GM12892 (cell line): ENCODE data around the gene ECE1.

Source experiments
- DNase-seq: peaks from one replicate; pipeline ENCODE4 v3.0.0; 2011; ENCODE audit not compliant: insufficient read length
- FAIRE-seq: peaks from 2 replicates; lab custom pipeline; 2011; peaks lifted over from hg19 to GRCh38; lab: Jason Lieb, UNC
- POLR2A ChIP-seq: IDR thresholded peaks from 2 replicates; pipeline ENCODE4 v1.6.1; 2011; ENCODE audit warnings: low read depth, low read length, control low read depth
- POLR2AphosphoS5 ChIP-seq: IDR thresholded peaks from 2 replicates; pipeline ENCODE4 v1.6.1; 2011; ENCODE audit warnings: low read depth, low read length, control low read depth
- TAF1 ChIP-seq: IDR thresholded peaks from 2 replicates; pipeline ENCODE4 v1.6.1; 2011; ENCODE audit warnings: low read depth, mild to moderate bottlenecking, control low read depth, low read length, borderline replicate concordance

The ECE1 gene

GRCh38 chr1:21247892-21248715 lies 42.2 kb downstream of the ECE1 start:
- FAIRE-seq (no peak), DNase-seq (no peak)
- TF ChIP-seq POLR2AphosphoS5, result no peak
- TF ChIP-seq TAF1, result no peak
- no peak for TF ChIP-seq POLR2A

- no peak for TF ChIP-seq POLR2A
- no peak for TF ChIP-seq TAF1
- DNase-seq, result no peak
- no peak for FAIRE-seq
These were observed 43.2 kb downstream of the ECE1 start for GRCh38 chr1:21246905-21247642.

GRCh38 chr1:21245688-21246229 lies 44.5 kb downstream of the ECE1 start:
- DNase-seq, result no peak
- TF ChIP-seq TAF1, result no peak
- TF ChIP-seq POLR2AphosphoS5, result no peak
- no peak for TF ChIP-seq POLR2A
- no peak for FAIRE-seq

GRCh38 chr1:21244986-21245687 lies 45.1 kb downstream of the ECE1 start:
- TF ChIP-seq TAF1 (no peak), POLR2A (no peak), POLR2AphosphoS5 (no peak)
- FAIRE-seq (no peak), DNase-seq (no peak)

GRCh38 chr1:21244154-21244553 lies 46.1 kb downstream of the ECE1 start:
- DNase-seq, result no peak
- FAIRE-seq, result no peak
- TF ChIP-seq POLR2AphosphoS5 (no peak), TAF1 (no peak), POLR2A (no peak)

- no peak for DNase-seq
These were observed 47.4 kb downstream of the ECE1 start for GRCh38 chr1:21242846-21243245.

GRCh38 chr1:21241771-21242581 lies 48.3 kb downstream of the ECE1 start:
- DNase-seq (no peak), FAIRE-seq (no peak)
- no peak for TF ChIP-seq POLR2A
- TF ChIP-seq POLR2AphosphoS5, result no peak
- TF ChIP-seq TAF1, result no peak

More at GRCh38 chr1:21242846-21243245, 47.4 kb downstream of the ECE1 start:
- TF ChIP-seq TAF1 (no peak), POLR2A (no peak), POLR2AphosphoS5 (no peak)
- no peak for FAIRE-seq

GRCh38 chr1:21240706-21241105 lies 49.6 kb downstream of the ECE1 start:
- no peak for DNase-seq
- no peak for FAIRE-seq

GRCh38 chr1:21239221-21239620 lies 51.0 kb downstream of the ECE1 start:
- FAIRE-seq, result no peak
- no peak for DNase-seq
- TF ChIP-seq POLR2A (no peak), POLR2AphosphoS5 (no peak), TAF1 (no peak)

More at GRCh38 chr1:21240706-21241105, 49.6 kb downstream of the ECE1 start:
- TF ChIP-seq TAF1 (no peak), POLR2AphosphoS5 (no peak), POLR2A (no peak)

GRCh38 chr1:21238141-21238800 lies 52.0 kb downstream of the ECE1 start:
- TF ChIP-seq TAF1 (no peak), POLR2A (no peak), POLR2AphosphoS5 (no peak)
- FAIRE-seq (no peak), DNase-seq (no peak)
